Activated naive CD4-positive, alpha-beta T cell treated with anti-CD3 and anti-CD28 coated beads, Interleukin-2, amount 50 U/mL, for 72 hours (primary cell): ENCODE data around the gene LRRK1. TPM values are rescaled to one million over a fixed set of nuclear protein-coding genes. Genes with fewer than 3 reads are reported as not detected.

Experiments
- ATAC-seq, 2 donors: fragments of 150-1000 bp; cut with Tn5 transposase; 2 replicates each; pipeline ENCODE4 v1.10.0; 2021; ENCODE audit warnings: mild to moderate bottlenecking in 2 of 2, moderate library complexity in 2 of 2
- DNase-seq, 2 donors: peaks; one replicate each; pipeline ENCODE4 v3.0.0; 2021 to 2022; ENCODE audit warnings: low spot score in 2 of 2
- H3K27ac Mint-ChIP-seq, 2 donors: one replicate each; pipeline ENCODE4 v1.8.0; 2022; ENCODE audit warnings: mild to moderate bottlenecking in 2 of 2, mixed read lengths in 2 of 2
- H3K36me3 Mint-ChIP-seq, 2 donors: one replicate each; pipeline ENCODE4 v1.8.0; 2022; ENCODE audit warnings: mixed read lengths in 2 of 2
- H3K9me3 Mint-ChIP-seq, 2 donors: one replicate each; pipeline ENCODE4 v1.8.0; 2022; ENCODE audit warnings: mixed read lengths in 2 of 2
- total RNA-seq, 2 donors: library from RNA; stranded (reverse); gene quantifications; one replicate each; pipeline ENCODE4 v1.2.3, GENCODE V29; 2022

Gene LRRK1
- total RNA-seq, 2 donors from 2014 or later, result 0.09 to 1.4 TPM

- no peak for ATAC-seq
These were observed 108.8 kb downstream of the LRRK1 start for GRCh38 chr15:101027920-101028319.

GRCh38 chr15:101028321-101028720 lies 109.2 kb downstream of the LRRK1 start:
- Mint-ChIP-seq H3K36me3 (no peaks in the 10 kb centered on the region), H3K9me3 (no peaks in the 10 kb centered on the region), H3K27ac (no peak overlapping the region)
- peak in 1 of 2 donors; percentile 4 for DNase-seq
- ATAC-seq, result no peak

More at GRCh38 chr15:101027920-101028319, 108.8 kb downstream of the LRRK1 start:
- Mint-ChIP-seq H3K36me3 (no peaks in the 10 kb centered on the region), H3K9me3 (no peaks in the 10 kb centered on the region), H3K27ac (peak overlapping the region in 1 of 2 donors; percentile 33)
- DNase-seq, result peak in 1 of 2 donors; percentile 21

DNA sequence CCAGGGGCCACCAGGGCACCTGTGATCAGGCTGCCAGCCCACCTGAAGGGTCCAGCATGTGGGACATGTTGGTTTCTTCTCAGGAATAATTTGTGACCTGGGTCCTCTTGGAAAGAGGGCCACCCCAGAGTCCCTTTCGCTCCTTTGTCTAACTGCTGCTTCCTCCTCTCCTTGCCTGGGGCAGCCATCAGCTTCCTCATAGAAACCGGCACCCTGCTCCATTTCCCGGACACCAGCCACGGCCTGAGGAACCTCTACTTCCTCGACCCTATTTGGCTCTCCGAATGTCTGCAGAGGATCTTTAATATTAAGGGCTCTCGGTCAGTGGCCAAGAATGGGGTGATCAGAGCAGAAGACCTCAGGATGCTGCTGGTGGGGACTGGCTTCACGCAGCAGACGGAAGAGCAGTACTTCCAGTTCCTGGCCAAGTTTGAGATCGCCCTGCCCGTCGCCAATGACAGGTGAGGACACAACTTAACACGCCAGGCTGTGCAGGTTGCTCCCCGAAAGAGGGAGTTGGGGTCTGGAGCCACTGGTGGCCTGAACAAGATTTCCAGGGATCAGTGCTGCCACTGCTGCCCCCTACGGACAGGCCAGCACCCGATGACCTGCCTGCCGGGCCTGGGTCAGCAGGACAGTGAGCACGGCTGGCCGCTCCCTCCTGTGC lies 109.7 kb downstream of the LRRK1 start:
- Mint-ChIP-seq H3K36me3 (no peaks in the 10 kb centered on the region), H3K9me3 (no peaks in the 10 kb centered on the region), H3K27ac (no peak overlapping the region)
- no peak for ATAC-seq
- DNase-seq, result peak in 1 of 2 donors; percentile 44

DNA sequence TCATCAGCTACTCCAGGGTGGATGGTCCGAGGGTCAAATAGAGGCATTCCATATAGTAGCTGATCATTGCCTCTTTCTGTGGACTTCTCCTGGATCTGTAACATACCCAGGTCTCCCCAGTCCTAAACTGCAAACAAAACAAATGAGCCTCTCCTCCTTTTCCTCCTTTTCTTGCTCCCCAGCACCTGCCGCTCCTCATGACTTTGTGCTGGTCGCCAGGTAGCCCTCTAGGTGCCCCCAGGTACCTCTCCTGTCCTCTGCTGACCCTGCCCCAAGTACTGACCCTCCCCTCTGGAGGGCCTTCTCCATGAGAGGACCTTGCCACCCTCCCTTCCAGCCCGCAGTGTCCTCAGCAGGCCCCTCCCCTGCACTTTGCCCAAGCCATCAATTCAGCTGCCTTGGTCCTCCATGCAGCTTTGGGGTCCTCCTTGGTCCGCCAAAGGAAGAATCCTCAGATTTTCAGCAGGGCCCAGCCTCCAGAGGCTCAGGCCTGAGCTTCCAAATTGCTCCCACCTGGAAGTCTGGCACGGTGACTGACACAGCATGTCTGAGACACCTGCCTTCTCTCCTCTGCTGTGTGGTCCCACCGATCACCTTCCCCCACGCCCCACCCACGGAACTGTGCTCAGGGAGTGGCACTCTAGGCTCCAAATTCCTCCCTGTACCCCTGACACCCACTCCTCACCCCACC lies 111.0 kb downstream of the LRRK1 start:
- Mint-ChIP-seq H3K27ac (no peak overlapping the region), H3K36me3 (peaks cover 0 to 4% of the 10 kb centered on the region in 2 donors), H3K9me3 (peaks cover 5 to 6% of the 10 kb centered on the region in 2 donors)
- DNase-seq (peak in 1 of 2 donors; percentile 34), ATAC-seq (no peak)

DNA sequence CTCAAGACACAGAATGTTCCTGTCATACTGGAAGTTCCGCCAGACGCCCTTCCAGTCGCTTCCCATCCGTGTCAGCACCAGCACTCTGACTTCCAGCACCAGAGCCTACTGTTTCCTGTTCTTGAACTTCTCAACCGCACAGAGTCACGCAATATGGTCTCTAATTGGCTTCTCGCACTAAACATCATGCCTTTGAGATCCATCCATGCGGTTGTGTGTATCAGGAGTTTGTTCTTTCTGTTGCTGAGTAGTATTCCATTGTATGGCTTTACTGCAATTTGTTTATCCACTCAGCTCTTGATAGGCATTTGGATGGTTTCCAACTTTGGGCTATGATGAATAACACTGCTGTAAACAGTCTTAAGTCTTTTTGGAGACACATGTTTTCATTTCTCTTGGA lies 112.1 kb downstream of the LRRK1 start:
- peak in 1 of 2 donors; percentile 33 for DNase-seq
- peaks cover 0 to 9% of the 10 kb centered on the region in 2 donors for H3K36me3 Mint-ChIP-seq

GRCh38 chr15:101033801-101034200 lies 114.6 kb downstream of the LRRK1 start:
- H3K27ac Mint-ChIP-seq, result no peak overlapping the region

More for the DNA sequence above, 112.1 kb downstream of the LRRK1 start:
- no peak for ATAC-seq
- H3K9me3 Mint-ChIP-seq, result peaks cover 10 to 17% of the 10 kb centered on the region in 2 donors
- no peak overlapping the region for H3K27ac Mint-ChIP-seq

DNA sequence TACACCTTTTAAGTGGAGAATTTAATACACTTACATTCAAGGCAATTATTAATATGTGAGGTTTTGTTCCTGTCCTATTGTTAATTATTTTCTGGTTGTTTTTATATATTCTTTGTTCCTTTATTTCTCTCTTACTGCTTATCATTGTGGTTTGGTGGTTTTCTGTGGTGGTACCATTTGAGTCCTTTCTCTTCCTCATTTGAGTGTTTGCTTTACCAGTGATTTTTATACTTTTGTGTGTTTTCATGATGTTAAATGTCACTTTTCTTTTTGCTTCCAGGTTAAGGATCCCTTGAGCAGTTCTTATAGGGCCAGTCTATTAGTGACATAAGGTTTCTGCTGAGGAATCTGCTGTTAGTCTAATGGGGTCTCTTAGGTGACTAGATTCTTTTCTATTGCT lies 116.5 kb downstream of the LRRK1 start:
- H3K9me3 Mint-ChIP-seq, result peaks cover 15 to 23% of the 10 kb centered on the region in 2 donors
- H3K27ac Mint-ChIP-seq, result no peak overlapping the region
- DNase-seq, result no peak
- ATAC-seq, result no peak
- peaks cover 0 to 21% of the 10 kb centered on the region in 2 donors for H3K36me3 Mint-ChIP-seq

More at GRCh38 chr15:101033801-101034200, 114.6 kb downstream of the LRRK1 start:
- ATAC-seq (no peak), DNase-seq (no peak)
- peaks cover 0 to 20% of the 10 kb centered on the region in 2 donors for H3K36me3 Mint-ChIP-seq
- H3K9me3 Mint-ChIP-seq, result peaks cover 15 to 23% of the 10 kb centered on the region in 2 donors

GRCh38 chr15:101036189-101036588 lies 117.0 kb downstream of the LRRK1 start:
- Mint-ChIP-seq H3K36me3 (peaks cover 0 to 21% of the 10 kb centered on the region in 2 donors), H3K27ac (no peak overlapping the region), H3K9me3 (peaks cover 15 to 23% of the 10 kb centered on the region in 2 donors)
- ATAC-seq (no peak), DNase-seq (no peak)

GRCh38 chr15:101037090-101037830 lies 118.1 kb downstream of the LRRK1 start:
- ATAC-seq (no peak), DNase-seq (peak in 1 of 2 donors; percentile 25)
- peaks cover 0 to 21% of the 10 kb centered on the region in 2 donors for H3K36me3 Mint-ChIP-seq
- no peak overlapping the region for H3K27ac Mint-ChIP-seq
- peaks cover 21 to 23% of the 10 kb centered on the region in 2 donors for H3K9me3 Mint-ChIP-seq

DNA sequence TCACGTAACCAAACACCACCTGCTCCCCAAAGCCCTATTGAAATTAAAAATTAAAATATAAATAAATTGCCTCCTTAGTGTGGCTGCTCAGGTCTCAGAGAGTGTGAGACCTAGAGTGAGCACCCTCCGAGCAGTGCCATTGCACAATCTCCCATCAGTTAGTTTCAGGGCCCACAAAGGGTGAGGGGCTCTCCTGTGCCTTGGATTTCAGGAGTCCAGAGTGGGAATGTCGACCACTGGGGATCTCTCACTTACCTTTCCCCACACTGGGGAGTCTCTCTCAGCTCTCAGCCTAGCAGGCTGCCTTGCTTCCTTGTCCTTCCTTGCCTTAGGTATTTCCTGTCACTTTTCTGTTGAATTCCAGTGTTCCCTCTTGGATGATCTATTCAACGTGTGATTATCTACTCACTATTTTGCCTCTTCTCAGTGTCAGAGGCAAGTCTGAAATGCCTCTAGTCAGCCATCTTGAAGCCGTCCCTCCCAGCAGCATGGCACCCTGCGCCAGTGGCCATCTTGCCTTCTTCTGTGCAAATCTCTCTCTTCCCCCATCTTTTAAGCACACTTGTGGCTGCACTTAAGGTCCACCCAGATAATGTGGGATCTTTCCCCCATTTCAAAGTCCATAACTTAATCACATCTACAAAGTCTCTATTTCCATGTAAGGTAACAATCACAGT lies 119.3 kb downstream of the LRRK1 start:
- Mint-ChIP-seq H3K27ac (no peak overlapping the region), H3K9me3 (peaks cover 21 to 23% of the 10 kb centered on the region in 2 donors)
- ATAC-seq, result no peak

GRCh38 chr15:101039461-101039860 lies 120.3 kb downstream of the LRRK1 start:
- no peak for DNase-seq
- Mint-ChIP-seq H3K27ac (no peak overlapping the region), H3K9me3 (peaks cover 21 to 23% of the 10 kb centered on the region in 2 donors), H3K36me3 (peaks cover 0 to 21% of the 10 kb centered on the region in 2 donors)
- no peak for ATAC-seq

More for the DNA sequence above, 119.3 kb downstream of the LRRK1 start:
- peak in 1 of 2 donors; percentile 38 for DNase-seq
- peaks cover 0 to 21% of the 10 kb centered on the region in 2 donors for H3K36me3 Mint-ChIP-seq

GRCh38 chr15:101042320-101042719 lies 123.2 kb downstream of the LRRK1 start:
- DNase-seq (no peak), ATAC-seq (no peak)
- Mint-ChIP-seq H3K36me3 (peaks cover 0 to 5% of the 10 kb centered on the region in 2 donors), H3K9me3 (peaks cover 0 to 6% of the 10 kb centered on the region in 2 donors), H3K27ac (no peak overlapping the region)

DNA sequence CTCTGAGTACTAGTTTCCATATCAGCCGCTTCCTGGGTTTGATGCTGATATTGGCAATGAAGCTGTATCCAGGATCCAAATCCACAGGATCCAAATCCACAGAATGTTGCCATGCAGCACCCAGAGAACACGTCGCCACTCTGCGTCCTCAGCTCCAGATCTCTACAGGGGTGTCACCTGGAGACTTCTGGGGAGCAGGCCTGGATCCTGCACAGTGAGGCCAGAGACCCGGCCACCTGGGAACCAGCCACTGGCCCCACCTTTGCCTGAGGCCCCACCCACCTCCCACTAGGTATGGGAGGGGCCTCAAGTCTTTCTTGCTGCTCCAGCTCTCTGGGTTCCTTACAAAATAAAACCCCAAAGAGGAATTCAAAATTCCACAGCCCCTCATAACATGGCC lies 123.9 kb downstream of the LRRK1 start:
- Mint-ChIP-seq H3K36me3 (peaks cover 0 to 5% of the 10 kb centered on the region in 2 donors), H3K27ac (no peak overlapping the region), H3K9me3 (peaks cover 0 to 6% of the 10 kb centered on the region in 2 donors)
- ATAC-seq (no peak), DNase-seq (no peak)

DNA sequence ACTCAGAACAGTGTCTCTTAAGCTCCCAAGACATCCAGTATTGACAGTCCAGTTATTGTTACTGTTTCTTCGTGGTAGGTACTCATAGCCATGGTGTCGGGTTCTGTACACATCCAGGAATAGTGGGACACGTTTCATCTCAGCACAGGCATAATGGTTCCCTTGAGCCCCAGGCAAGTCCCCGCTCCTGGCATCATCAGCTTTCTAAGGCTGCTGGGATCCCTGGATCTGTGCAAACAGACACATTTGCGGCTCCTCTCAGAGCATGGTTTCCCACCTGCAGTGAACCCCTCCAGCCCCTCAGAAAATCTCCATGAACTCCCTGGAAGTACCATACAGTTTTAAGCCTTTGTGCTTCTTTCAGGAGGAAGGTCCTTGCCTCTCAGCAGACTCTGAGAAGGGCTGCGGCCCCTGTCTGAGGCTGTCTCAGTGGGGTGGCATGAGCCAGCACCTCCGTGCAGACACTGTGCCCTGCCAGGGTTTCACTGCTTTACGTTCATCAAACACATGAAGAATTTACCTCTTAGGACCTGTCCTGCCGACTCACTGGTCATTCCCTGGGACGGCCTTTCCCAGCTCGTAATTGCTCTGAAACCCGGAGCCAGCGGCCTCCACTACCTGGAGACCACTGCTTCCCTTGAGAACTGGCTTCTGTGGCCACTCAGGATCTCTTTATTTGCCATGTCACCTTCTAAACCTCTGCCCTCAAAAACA lies 124.9 kb downstream of the LRRK1 start:
- Mint-ChIP-seq H3K36me3 (no peaks in the 10 kb centered on the region), H3K27ac (no peak overlapping the region), H3K9me3 (peaks cover 0 to 6% of the 10 kb centered on the region in 2 donors)
- ATAC-seq, result no peak
- peak in 1 of 2 donors; percentile 34 for DNase-seq

DNA sequence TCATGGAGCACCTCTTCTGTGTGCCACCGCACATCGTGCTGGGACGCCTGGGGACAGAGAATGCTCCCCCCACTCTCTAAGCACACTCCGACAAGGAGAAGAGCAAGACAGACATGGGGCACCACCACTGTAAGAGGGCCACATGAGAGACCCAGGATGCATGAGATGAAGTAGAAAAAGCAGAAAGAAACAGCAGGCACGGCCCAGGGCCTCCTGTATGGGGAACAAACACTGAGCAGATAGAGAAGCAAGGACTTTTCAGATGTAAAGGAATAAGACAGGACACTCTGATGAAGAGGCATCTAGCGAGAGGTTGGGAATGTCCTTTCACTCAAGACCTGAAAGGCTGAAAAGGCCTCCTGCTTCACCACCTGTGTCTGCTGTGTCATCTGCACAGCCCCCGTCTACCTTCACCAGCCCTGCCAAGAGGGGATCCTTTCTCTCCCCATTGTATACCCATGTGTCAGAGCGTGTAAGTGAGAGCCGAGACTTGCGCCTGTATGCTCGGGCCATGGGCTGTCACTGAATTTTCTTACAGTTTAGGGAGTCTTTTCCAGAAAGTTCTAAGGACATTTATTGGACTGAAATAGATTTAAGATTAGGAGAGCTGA lies 125.6 kb downstream of the LRRK1 start:
- Mint-ChIP-seq H3K9me3 (peaks cover 0 to 6% of the 10 kb centered on the region in 2 donors), H3K36me3 (no peaks in the 10 kb centered on the region), H3K27ac (peak overlapping the region in 1 of 2 donors; percentile 70)
- ATAC-seq (no peak), DNase-seq (peak in 1 of 2 donors; percentile 28)
